Measurements from ENCODE around the gene BCO1.

The BCO1 gene

GRCh38 chr16:81232740-81233367 is 5.6 kb upstream of the BCO1 start:
- DNase-seq, result no peak

GRCh38 chr16:81237282-81237681 is 1.2 kb upstream of the BCO1 start:
- DNase-seq, result no peak

- DNase-seq, result no peak
These were observed 570 bp upstream of the BCO1 start for GRCh38 chr16:81237942-81238295.

GRCh38 chr16:81239367-81240121 is 1.1 kb downstream of the BCO1 start:
- no peak for DNase-seq

GRCh38 chr16:81241706-81242105 is 3.2 kb downstream of the BCO1 start:
- DNase-seq, result no peak

GRCh38 chr16:81242977-81243618 is 4.6 kb downstream of the BCO1 start:
- DNase-seq, result no peak

- DNase-seq, result no peak
These were observed 5.5 kb downstream of the BCO1 start for GRCh38 chr16:81243942-81244341.

GRCh38 chr16:81251871-81252270 is 13.4 kb downstream of the BCO1 start:
- no peak for DNase-seq

- no peak for DNase-seq
These were observed 14.7 kb downstream of the BCO1 start for GRCh38 chr16:81253141-81253540.

GRCh38 chr16:81254922-81255526 is 16.5 kb downstream of the BCO1 start:
- DNase-seq, result no peak

GRCh38 chr16:81259916-81260315 is 21.4 kb downstream of the BCO1 start:
- no peak for DNase-seq

GRCh38 chr16:81261049-81261648 is 22.7 kb downstream of the BCO1 start:
- DNase-seq, result no peak

GRCh38 chr16:81263470-81264220 is 25.2 kb downstream of the BCO1 start:
- DNase-seq, result no peak

GRCh38 chr16:81264386-81264785 is 25.9 kb downstream of the BCO1 start:
- no peak for DNase-seq

- DNase-seq, result no peak
These were observed 26.6 kb downstream of the BCO1 start for GRCh38 chr16:81265052-81265451.

GRCh38 chr16:81265658-81266451 is 27.4 kb downstream of the BCO1 start:
- DNase-seq, result peak; percentile 10 to 71

GRCh38 chr16:81266680-81267095 is 28.2 kb downstream of the BCO1 start:
- DNase-seq, result no peak

- DNase-seq, result no peak
These were observed 30.0 kb downstream of the BCO1 start for GRCh38 chr16:81268509-81268908.

GRCh38 chr16:81273223-81273950 is 34.9 kb downstream of the BCO1 start:
- no peak for DNase-seq

- DNase-seq, result no peak
These were observed 36.6 kb downstream of the BCO1 start for GRCh38 chr16:81275064-81275532.

- no peak for DNase-seq
These were observed 37.3 kb downstream of the BCO1 start for GRCh38 chr16:81275795-81276194.
